HL-60 (cell line): ENCODE results near the gene SCN5A.

Experiments used
- DNase-seq, 2 experiments: peaks; one replicate each; pipeline ENCODE4 v3.0.0-alpha.2; 2010 to 2020; ENCODE audit warnings: low read depth in 1 of 2, low spot score in 1 of 2
- H3K27ac ChIP-seq: fragments of 250-450 bp; sonication (Bioruptor Pico); replicated peaks from 2 replicates; pipeline ENCODE4 v1.5.1; 2020; ENCODE audit warnings: mild to moderate bottlenecking, moderate library complexity
- H3K27me3 ChIP-seq: fragments of 250-450 bp; sonication (Bioruptor Pico); 2 replicates; pipeline ENCODE4 v1.5.1; 2021; ENCODE audit warnings: mild to moderate bottlenecking, moderate library complexity; ENCODE audit not compliant: insufficient read depth, poor library complexity, severe bottlenecking
- H3K4me3 ChIP-seq: replicated peaks from 2 replicates; pipeline ENCODE4 v1.5.1; 2011; ENCODE audit warnings: mild to moderate bottlenecking, control low read depth, low read length; ENCODE audit not compliant: insufficient read depth
- CTCF ChIP-seq: IDR thresholded peaks from one replicate; pipeline ENCODE4 v1.5.1; 2011; ENCODE audit warnings: low read length, control low read depth, inconsistent platforms; ENCODE audit not compliant: insufficient read depth
- GABPA ChIP-seq: IDR thresholded peaks from 2 replicates; pipeline ENCODE4 v1.6.1; 2012; ENCODE audit warnings: low read depth
- POLR2AphosphoS5 ChIP-seq: IDR thresholded peaks from 2 replicates; pipeline ENCODE4 v1.6.1; 2012; ENCODE audit warnings: low read depth
- REST ChIP-seq: IDR thresholded peaks from 2 replicates; pipeline ENCODE4 v1.6.1; 2012; ENCODE audit warnings: low read depth; ENCODE audit not compliant: insufficient replicate concordance
- SPI1 ChIP-seq: IDR thresholded peaks from 2 replicates; pipeline ENCODE4 v1.6.1; 2012; ENCODE audit warnings: low read depth, mild to moderate bottlenecking, borderline replicate concordance

Gene SCN5A

DNA sequence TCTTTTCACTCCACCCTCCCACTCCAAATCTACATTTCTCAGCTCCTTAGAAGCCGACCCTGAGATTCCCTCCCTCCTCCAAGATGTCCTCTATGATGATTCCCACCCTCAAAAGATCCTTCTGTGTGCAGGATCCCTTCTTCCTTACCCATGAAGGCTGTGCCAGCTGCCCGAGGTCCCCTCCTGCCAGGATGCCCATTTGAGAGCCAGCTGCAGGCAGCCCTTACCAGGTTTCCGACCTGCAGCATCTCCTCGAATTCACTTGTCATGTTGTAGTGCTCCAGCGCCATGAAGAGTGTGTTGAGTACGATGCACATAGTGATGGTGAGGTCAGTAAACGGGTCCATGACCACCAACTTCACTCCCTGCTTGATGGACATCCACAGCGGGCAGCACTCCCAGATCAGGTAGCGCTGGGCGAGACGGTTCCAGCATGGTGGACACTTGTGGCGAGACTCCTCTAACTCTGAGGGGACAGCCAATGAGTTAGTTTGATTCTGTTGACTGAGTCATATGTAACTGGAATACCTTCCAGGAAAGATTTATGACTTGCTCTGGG lies 51.9 kb downstream of the SCN5A start:
- H3K27me3 ChIP-seq: no peaks in the 10 kb centered on the region
- no peak overlapping the region for H3K4me3 ChIP-seq
- no peak overlapping the region for H3K27ac ChIP-seq
- no peak for DNase-seq
- TF ChIP-seq SPI1 (no peak), REST (no peak), GABPA (no peak), POLR2AphosphoS5 (no peak)

DNA sequence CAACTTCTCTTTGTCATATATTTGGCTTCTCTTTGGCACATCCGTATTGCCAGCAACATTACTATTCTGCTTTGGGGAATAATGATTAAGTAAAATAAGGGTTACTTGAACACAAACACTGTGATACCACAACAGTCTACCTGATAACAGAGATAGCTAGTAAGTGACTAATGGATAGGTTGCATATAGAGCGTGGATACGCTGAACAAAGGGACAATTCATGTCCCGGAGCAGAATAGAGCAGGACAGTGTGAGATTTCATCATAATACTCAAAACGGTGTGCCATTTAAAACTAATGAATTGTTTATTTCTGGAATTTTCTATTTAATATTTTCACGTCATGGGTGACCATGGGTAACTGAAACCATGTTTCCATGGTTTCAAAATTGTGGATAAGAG lies 54.1 kb downstream of the SCN5A start:
- no peak for TF ChIP-seq POLR2AphosphoS5

DNA sequence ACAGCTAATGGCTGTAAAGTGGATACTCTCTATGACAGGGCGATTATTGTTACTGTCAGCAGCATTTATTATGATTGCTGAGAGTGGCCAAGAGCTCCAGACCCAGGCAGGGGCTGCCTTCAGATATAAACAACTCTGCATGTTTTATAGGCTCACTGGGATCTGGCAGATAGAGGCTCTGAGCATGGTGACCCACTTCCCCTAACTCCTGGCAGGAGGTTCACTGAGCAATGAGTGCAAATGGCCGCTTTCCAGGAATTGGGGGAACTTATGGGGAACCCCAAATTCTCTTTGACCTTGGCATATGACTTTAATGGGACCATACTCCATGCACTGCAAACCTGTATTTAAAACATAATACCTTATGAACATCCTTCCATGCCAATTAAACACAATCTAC lies 59.0 kb downstream of the SCN5A start:
- H3K4me3 ChIP-seq: no peak overlapping the region
- TF ChIP-seq POLR2AphosphoS5 (no peak), SPI1 (no peak), REST (no peak), GABPA (no peak), CTCF (no peak)
- H3K27ac ChIP-seq: no peak overlapping the region
- DNase-seq: no peak
- H3K27me3 ChIP-seq: peaks cover 3% of the 10 kb centered on the region

More for the DNA sequence above, 54.1 kb downstream of the SCN5A start:
- Histone ChIP-seq H3K27me3 (peaks cover 3% of the 10 kb centered on the region), H3K4me3 (no peak overlapping the region), H3K27ac (no peak overlapping the region)
- DNase-seq: no peak

GRCh38 chr3:38588995-38589937 lies 60.2 kb downstream of the SCN5A start:
- Histone ChIP-seq H3K27ac (no peak overlapping the region), H3K27me3 (peaks cover 3% of the 10 kb centered on the region), H3K4me3 (no peak overlapping the region)
- DNase-seq: no peak
- TF ChIP-seq SPI1 (no peak), GABPA (no peak), POLR2AphosphoS5 (no peak), CTCF (no peak), REST (no peak)
